Choroid plexus epithelial cell (primary cell): ENCODE data around the gene LMBRD1.

Experiments
- DNase-seq: peaks from one replicate; pipeline ENCODE4 v3.0.0-alpha.2; 2010; ENCODE audit warnings: low read depth
- H3K4me3 ChIP-seq: 2 replicates; pipeline ENCODE4 v1.5.1; 2011; ENCODE audit warnings: low read depth, mild to moderate bottlenecking, control low read depth, low read length, moderate library complexity
- TF ChIP-seq, protein P1 (sequence below): conservative IDR thresholded peaks from 2 replicates; pipeline ENCODE4 v1.5.1; 2011; ENCODE audit warnings: low read depth, mild to moderate bottlenecking, control low read depth, inconsistent platforms, low read length, moderate library complexity

Gene LMBRD1

GRCh38 chr6:69817358-69817757, 20.5 kb upstream of the LMBRD1 start:
- TF ChIP-seq, protein P1, sequence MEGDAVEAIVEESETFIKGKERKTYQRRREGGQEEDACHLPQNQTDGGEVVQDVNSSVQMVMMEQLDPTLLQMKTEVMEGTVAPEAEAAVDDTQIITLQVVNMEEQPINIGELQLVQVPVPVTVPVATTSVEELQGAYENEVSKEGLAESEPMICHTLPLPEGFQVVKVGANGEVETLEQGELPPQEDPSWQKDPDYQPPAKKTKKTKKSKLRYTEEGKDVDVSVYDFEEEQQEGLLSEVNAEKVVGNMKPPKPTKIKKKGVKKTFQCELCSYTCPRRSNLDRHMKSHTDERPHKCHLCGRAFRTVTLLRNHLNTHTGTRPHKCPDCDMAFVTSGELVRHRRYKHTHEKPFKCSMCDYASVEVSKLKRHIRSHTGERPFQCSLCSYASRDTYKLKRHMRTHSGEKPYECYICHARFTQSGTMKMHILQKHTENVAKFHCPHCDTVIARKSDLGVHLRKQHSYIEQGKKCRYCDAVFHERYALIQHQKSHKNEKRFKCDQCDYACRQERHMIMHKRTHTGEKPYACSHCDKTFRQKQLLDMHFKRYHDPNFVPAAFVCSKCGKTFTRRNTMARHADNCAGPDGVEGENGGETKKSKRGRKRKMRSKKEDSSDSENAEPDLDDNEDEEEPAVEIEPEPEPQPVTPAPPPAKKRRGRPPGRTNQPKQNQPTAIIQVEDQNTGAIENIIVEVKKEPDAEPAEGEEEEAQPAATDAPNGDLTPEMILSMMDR = no peak
- H3K4me3 ChIP-seq = no peak overlapping the region
- DNase-seq = no peak

GRCh38 chr6:69816569-69816968, 19.8 kb upstream of the LMBRD1 start:
- TF ChIP-seq, protein P1 = no peak
- no peak overlapping the region for H3K4me3 ChIP-seq
- no peak for DNase-seq

GRCh38 chr6:69816026-69816425, 19.2 kb upstream of the LMBRD1 start:
- DNase-seq = no peak
- H3K4me3 ChIP-seq = no peak overlapping the region
- TF ChIP-seq, protein P1 = no peak

DNA sequence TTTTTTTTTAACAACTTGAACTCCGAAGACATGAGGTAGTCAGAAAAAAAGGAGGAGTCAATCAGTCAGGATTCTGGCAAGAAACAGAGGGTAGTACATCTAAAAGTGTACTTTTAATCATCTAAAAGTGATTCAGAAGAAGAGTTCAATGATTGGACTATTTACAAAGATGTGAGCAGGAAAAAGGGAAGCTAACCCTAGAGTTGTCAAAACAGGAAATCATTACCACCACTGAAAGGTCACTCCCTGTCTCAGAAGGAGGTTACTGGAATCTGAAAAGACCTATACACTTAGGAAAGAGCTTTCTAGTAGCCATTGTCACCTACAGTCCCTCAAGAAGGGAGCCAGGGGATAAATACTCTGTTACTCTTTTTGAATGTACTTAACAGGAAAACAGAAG, 16.7 kb upstream of the LMBRD1 start:
- no peak for DNase-seq
- TF ChIP-seq, protein P1 = no peak
- no peak overlapping the region for H3K4me3 ChIP-seq

- DNase-seq = no peak
- H3K4me3 ChIP-seq = no peak overlapping the region
- TF ChIP-seq, protein P1 = no peak
These were observed 16.1 kb upstream of the LMBRD1 start for GRCh38 chr6:69812746-69813427.

DNA sequence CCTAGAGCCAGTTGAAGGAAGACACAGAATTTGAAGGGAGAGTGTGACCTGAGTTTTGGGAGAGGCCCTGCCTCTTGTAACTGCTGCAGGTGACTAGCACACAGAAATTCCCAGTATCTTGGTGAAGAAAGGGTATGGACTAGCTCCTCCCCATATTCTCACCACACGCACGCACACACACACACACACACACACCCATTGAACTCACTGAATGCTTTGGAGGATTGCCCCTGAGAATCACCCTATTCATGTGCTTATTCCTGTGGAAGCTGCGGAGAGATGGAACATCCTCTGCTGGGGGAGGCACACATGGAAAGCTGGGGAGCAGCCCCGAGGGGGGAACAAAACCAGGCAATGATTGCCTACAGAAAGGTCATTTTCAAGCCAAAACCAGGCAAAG, 6.2 kb upstream of the LMBRD1 start:
- no peak for DNase-seq
- no peak overlapping the region for H3K4me3 ChIP-seq
- TF ChIP-seq, protein P1 = no peak

- no peak for DNase-seq
- TF ChIP-seq, protein P1 = no peak
- H3K4me3 ChIP-seq = no peak overlapping the region
These were observed 4.9 kb upstream of the LMBRD1 start for GRCh38 chr6:69801711-69802110.
